DLD1 (cell line): ENCODE measurements around the gene ARHGAP24.

Experiments used
- in situ Hi-C: cut with HindIII; loops from 2 replicates; pipeline ENCODE4 v1.10.0; 2017; ENCODE audit warnings: low sequenced_read_pairs

The ARHGAP24 gene

GRCh38 chr4:85769009-85769408, 294.1 kb downstream of the ARHGAP24 start:
- in situ Hi-C loops: no loop called here

- in situ Hi-C loops: no loop called here
Observed at GRCh38 chr4:85772470-85772869, 297.5 kb downstream of the ARHGAP24 start.

- in situ Hi-C loops: no loop called here
Observed at GRCh38 chr4:85773372-85773771, 298.4 kb downstream of the ARHGAP24 start.

GRCh38 chr4:85774000-85774399, 299.1 kb downstream of the ARHGAP24 start:
- in situ Hi-C loops: no loop called here

- in situ Hi-C loops: no loop called here
Observed at GRCh38 chr4:85774489-85774888, 299.5 kb downstream of the ARHGAP24 start.

GRCh38 chr4:85776096-85776495, 301.1 kb downstream of the ARHGAP24 start:
- in situ Hi-C loops: no loop called here

GRCh38 chr4:85776579-85776978, 301.6 kb downstream of the ARHGAP24 start:
- in situ Hi-C loops: no loop called here

- in situ Hi-C loops: no loop called here
Observed at GRCh38 chr4:85777908-85778631, 303.1 kb downstream of the ARHGAP24 start.

- in situ Hi-C loops: no loop called here
Observed at GRCh38 chr4:85778632-85779131, 303.7 kb downstream of the ARHGAP24 start.

- in situ Hi-C loops: no loop called here
Observed at GRCh38 chr4:85779165-85779564, 304.2 kb downstream of the ARHGAP24 start.

GRCh38 chr4:85780664-85781063, 305.7 kb downstream of the ARHGAP24 start:
- in situ Hi-C loops: no loop called here

- in situ Hi-C loops: no loop called here
Observed at GRCh38 chr4:85783483-85783882, 308.5 kb downstream of the ARHGAP24 start.

- in situ Hi-C loops: no loop called here
Observed at GRCh38 chr4:85783900-85784299, 308.9 kb downstream of the ARHGAP24 start.

- in situ Hi-C loops: no loop called here
Observed at GRCh38 chr4:85784348-85784747, 309.4 kb downstream of the ARHGAP24 start.

- in situ Hi-C loops: no loop called here
Observed at GRCh38 chr4:85784947-85785346, 310.0 kb downstream of the ARHGAP24 start.

GRCh38 chr4:85787133-85787532, 312.2 kb downstream of the ARHGAP24 start:
- in situ Hi-C loops: no loop called here

GRCh38 chr4:85788604-85789003, 313.7 kb downstream of the ARHGAP24 start:
- in situ Hi-C loops: no loop called here

- in situ Hi-C loops: no loop called here
Observed at GRCh38 chr4:85789241-85789640, 314.3 kb downstream of the ARHGAP24 start.

GRCh38 chr4:85790582-85790981, 315.6 kb downstream of the ARHGAP24 start:
- in situ Hi-C loops: no loop called here

GRCh38 chr4:85792376-85793232, 317.7 kb downstream of the ARHGAP24 start:
- in situ Hi-C loops: no loop called here

- in situ Hi-C loops: no loop called here
Observed at GRCh38 chr4:85793233-85793585, 318.3 kb downstream of the ARHGAP24 start.
